A549 (cell line): ENCODE results near the gene FAH.

Source experiments
- BHLHE40 ChIP-seq: IDR thresholded peaks from 2 replicates; pipeline ENCODE4 v1.6.1; 2012; ENCODE audit warnings: low read depth, low read length, inconsistent platforms
- CEBPB ChIP-seq, 2 experiments: fragments of >200 bp in 1 of 2; sonication (Bioruptor Twin) in 1 of 2; formaldehyde crosslinking in 1 of 2; IDR thresholded peaks; 2 replicates each; pipeline ENCODE4 v1.6.1; 2012 to 2016
- CTCF ChIP-seq: fragments of >200 bp; sonication (Bioruptor Twin); formaldehyde crosslinking; IDR thresholded peaks from 3 replicates; pipeline ENCODE4 v1.5.1; 2016
- EP300 ChIP-seq, 2 experiments: fragments of >200 bp; sonication (Bioruptor Twin); formaldehyde crosslinking; IDR thresholded peaks; 2 replicates in 1 of 2; 3 replicates in 1 of 2; pipeline ENCODE4 v1.6.1; 2016 to 2017
- JUNB ChIP-seq: fragments of >200 bp; sonication (Bioruptor Twin); formaldehyde crosslinking; IDR thresholded peaks from 2 replicates; pipeline ENCODE4 v1.6.1; 2016
- MAX ChIP-seq: IDR thresholded peaks from 2 replicates; pipeline ENCODE4 v1.6.1; 2012
- MYC ChIP-seq: IDR thresholded peaks from 2 replicates; pipeline ENCODE4 v1.6.1; 2012; ENCODE audit warnings: mild to moderate bottlenecking, inconsistent platforms, low read length, improper control_type of control experiment, borderline replicate concordance
- NR3C1 ChIP-seq: fragments of >200 bp; sonication (Bioruptor Twin); formaldehyde crosslinking; IDR thresholded peaks from 3 replicates; pipeline ENCODE4 v1.6.1; 2017
- POLR2A ChIP-seq: IDR thresholded peaks from 2 replicates; pipeline ENCODE4 v1.6.1; 2012; ENCODE audit warnings: mild to moderate bottlenecking, low read length
- RAD21 ChIP-seq, 2 experiments: fragments of >200 bp in 1 of 2; sonication (Bioruptor Twin) in 1 of 2; formaldehyde crosslinking in 1 of 2; IDR thresholded peaks in 1 of 2; conservative IDR thresholded peaks in 1 of 2; 2 replicates in 1 of 2; 3 replicates in 1 of 2; pipeline ENCODE4 v1.6.1; 2012 to 2018; ENCODE audit warnings: inconsistent platforms in 1 of 2
- RFX5 ChIP-seq: fragments of 450-650 bp; IDR thresholded peaks from 2 replicates; pipeline ENCODE4 v1.7.1; 2014; ENCODE audit warnings: antibody characterized with exemption, mild to moderate bottlenecking, moderate library complexity
- RNF2 ChIP-seq: fragments of 200-600 bp; sonication (generic); IDR thresholded peaks from 2 replicates; pipeline ENCODE4 v1.6.1; 2016; ENCODE audit warnings: low read depth, mild to moderate bottlenecking, antibody characterized with exemption, moderate library complexity, borderline replicate concordance
- USF2 ChIP-seq: fragments of 450-650 bp; IDR thresholded peaks from 2 replicates; pipeline ENCODE4 v1.6.1; 2014; ENCODE audit warnings: antibody characterized with exemption

GRCh38 chr15:80121546-80121945, 31.3 kb upstream of the FAH start:
- TF ChIP-seq CTCF (no peak), POLR2A (no peak), JUNB (no peak), RFX5 (no peak), RAD21 (conservative IDR thresholded peaks at IDR 0.05 in 1 of 2, IDR thresholded peaks at IDR 0.05 in 1 of 2) (no peak), EP300 (IDR thresholded peaks at IDR 0.05) (no peak), NR3C1 (no peak), MYC (no peak), MAX (no peak), CEBPB (IDR thresholded peaks at IDR 0.05) (no peak), RNF2 (no peak), USF2 (no peak), BHLHE40 (no peak)
